HUES48 (cell line): Measurements from ENCODE around the gene SP5.
A peak's percentile ranks its signal among the peaks of the same experiment; 100 is the strongest.
"Not testable (repeated sequence)": the region's sequence is repeated elsewhere in the genome, so short reads cannot be mapped to it uniquely, and the experiment has no call there.

Experiments
- H3K27ac ChIP-seq: one replicate; pipeline ENCODE4 v1.7.0; 2013; ENCODE audit warnings: low read depth, low read length, inconsistent platforms
- H3K27me3 ChIP-seq: 2 replicates; pipeline ENCODE4 v1.6.1; 2013; ENCODE audit warnings: mild to moderate bottlenecking, low read length; ENCODE audit not compliant: control insufficient read depth, insufficient read depth
- H3K36me3 ChIP-seq: 2 replicates; pipeline ENCODE4 v1.6.1; 2013; ENCODE audit warnings: low read length; ENCODE audit not compliant: control insufficient read depth, insufficient read depth
- H3K4me1 ChIP-seq: 2 replicates; pipeline ENCODE4 v1.6.1; 2013; ENCODE audit warnings: mild to moderate bottlenecking, low read length; ENCODE audit not compliant: control insufficient read depth, insufficient read depth
- H3K4me3 ChIP-seq: 2 replicates; pipeline ENCODE4 v1.5.1; 2013; ENCODE audit warnings: mild to moderate bottlenecking, low read depth, low read length
- H3K9ac ChIP-seq: 2 replicates; pipeline ENCODE4 v1.6.1; 2013; ENCODE audit warnings: mild to moderate bottlenecking, low read depth, low read length, moderate library complexity
- H3K9me3 ChIP-seq: 2 replicates; pipeline ENCODE4 v1.6.1; 2013; ENCODE audit warnings: low read length; ENCODE audit not compliant: control insufficient read depth, insufficient read depth

The SP5 gene

DNA sequence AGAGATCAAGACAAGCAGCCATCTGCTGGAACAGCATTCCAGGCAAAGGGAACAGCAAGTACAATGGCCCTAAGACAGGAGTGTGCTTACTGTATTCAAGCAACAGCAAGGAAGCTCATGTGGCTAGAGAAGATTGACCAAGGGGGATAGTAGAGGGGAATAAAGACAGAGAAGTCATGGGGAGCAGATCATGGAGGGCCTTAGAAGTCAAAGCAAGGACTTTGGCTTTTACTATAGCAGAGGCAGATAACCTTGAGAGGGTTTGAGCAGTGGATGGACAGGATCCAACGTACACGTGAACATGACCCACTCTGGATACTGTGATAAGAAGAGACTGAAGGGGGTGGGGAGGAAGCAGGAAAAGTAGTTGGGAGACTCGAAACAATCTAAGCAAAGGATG lies 26.9 kb downstream of the SP5 start:
- no peak overlapping the region for H3K27ac ChIP-seq
- H3K36me3 ChIP-seq: no peaks in the 10 kb centered on the region
- H3K4me3 ChIP-seq: no peak overlapping the region
- H3K27me3 ChIP-seq: no peaks in the 10 kb centered on the region
- H3K9ac ChIP-seq: no peak overlapping the region
- no peaks in the 10 kb centered on the region for H3K9me3 ChIP-seq
- H3K4me1 ChIP-seq: no peaks in the 10 kb centered on the region

DNA sequence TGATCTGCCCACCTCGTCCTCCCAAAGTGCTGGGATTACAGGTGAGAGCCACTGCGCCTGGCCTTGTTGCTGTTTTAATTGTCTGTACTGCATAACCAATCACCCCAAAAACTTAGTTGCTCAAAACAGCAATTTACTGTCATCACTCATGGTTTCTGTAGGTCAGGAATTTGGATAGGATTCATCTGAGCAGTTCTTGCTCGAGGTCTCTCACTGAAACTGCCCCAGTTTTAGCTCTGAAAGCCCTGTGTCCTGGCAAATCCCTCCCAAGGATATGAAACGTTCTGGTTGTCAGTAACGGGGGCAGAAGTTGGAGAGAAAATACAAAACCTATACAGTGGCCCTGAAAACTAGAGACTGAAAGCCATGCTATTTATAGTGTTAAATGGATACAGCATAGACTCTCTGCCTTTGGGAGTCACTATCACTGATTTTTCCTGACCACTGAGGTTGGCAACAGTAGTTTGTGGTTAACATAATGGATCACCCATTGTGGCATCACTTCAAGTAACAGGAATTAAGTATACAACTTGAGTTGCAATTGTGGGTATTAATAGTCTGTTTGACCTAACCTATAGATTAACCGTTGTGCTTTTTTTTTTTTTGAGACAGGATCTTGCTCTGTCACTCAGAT lies 27.9 kb downstream of the SP5 start:
- H3K9ac ChIP-seq: no peak overlapping the region
- no peak overlapping the region for H3K27ac ChIP-seq
- H3K4me1 ChIP-seq: no peaks in the 10 kb centered on the region
- no peaks in the 10 kb centered on the region for H3K27me3 ChIP-seq
- H3K4me3 ChIP-seq: no peak overlapping the region
- no peaks in the 10 kb centered on the region for H3K9me3 ChIP-seq
- H3K36me3 ChIP-seq: no peaks in the 10 kb centered on the region

- no peaks in the 10 kb centered on the region for H3K27me3 ChIP-seq
- H3K4me3 ChIP-seq: no peak overlapping the region
- H3K9me3 ChIP-seq: no peaks in the 10 kb centered on the region
- no peak overlapping the region for H3K9ac ChIP-seq
- no peaks in the 10 kb centered on the region for H3K4me1 ChIP-seq
- no peaks in the 10 kb centered on the region for H3K36me3 ChIP-seq
- H3K27ac ChIP-seq: no peak overlapping the region
Observed at GRCh38 chr2:170743530-170744239, 28.5 kb downstream of the SP5 start.

DNA sequence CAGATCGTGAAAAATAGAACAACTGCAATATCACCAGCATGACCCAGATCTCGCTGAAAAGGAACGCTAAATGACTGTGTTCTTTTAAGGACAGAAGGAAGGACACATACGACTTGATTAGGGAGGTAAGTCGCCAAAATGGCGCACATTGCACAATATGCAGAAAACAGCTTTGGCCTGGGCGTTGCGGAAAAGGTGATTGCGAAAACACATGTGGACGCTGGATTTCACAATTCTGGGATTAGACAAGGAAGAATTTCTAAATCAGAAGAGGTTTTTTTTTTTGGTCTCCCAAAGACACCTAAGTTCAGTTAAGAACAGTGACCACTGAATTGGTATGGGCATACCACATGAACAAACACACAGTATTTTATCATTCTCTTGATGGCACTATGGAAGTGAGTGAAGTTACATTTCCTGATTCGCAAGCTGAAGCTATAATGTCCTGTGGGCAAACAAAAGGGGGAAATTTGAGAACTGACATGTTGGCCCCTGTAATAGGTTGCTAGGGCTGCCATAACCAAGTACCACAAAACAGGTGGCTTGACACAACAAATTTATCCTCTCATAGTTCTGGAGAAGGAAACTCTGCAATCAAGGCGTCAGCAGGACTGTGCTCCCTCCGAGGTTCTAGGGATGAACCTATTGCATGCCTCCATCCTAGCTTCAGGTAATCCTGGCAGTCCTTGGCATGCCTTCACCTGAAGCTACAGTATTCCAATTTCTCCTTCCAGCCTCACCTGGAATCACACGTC lies 29.3 kb downstream of the SP5 start:
- no peak overlapping the region for H3K4me3 ChIP-seq
- H3K4me1 ChIP-seq: no peaks in the 10 kb centered on the region
- no peaks in the 10 kb centered on the region for H3K9me3 ChIP-seq
- no peaks in the 10 kb centered on the region for H3K36me3 ChIP-seq
- H3K27me3 ChIP-seq: no peaks in the 10 kb centered on the region
- H3K27ac ChIP-seq: no peak overlapping the region
- no peak overlapping the region for H3K9ac ChIP-seq

DNA sequence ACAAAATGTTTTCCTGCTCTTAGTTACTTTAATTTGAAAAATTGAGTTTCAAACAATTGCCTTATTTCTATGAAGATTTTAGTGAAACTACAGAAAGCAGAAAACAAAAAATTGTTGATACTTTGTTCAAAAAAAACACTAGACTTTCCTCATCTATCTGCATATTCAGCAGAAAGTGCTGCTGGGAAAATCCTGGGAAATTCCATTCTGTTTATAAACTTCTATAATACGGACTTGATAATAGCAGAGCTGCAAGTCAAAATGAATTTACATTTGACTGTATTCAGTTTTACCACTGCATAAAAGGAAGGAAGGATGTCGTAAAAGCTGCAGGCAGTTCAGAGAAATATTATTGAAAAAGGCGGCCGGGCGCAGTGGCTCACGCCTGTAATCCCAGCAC lies 30.2 kb downstream of the SP5 start:
- no peak overlapping the region for H3K4me3 ChIP-seq
- no peak overlapping the region for H3K27ac ChIP-seq
- no peaks in the 10 kb centered on the region for H3K27me3 ChIP-seq
- no peaks in the 10 kb centered on the region for H3K36me3 ChIP-seq
- no peaks in the 10 kb centered on the region for H3K4me1 ChIP-seq
- no peak overlapping the region for H3K9ac ChIP-seq
- H3K9me3 ChIP-seq: no peaks in the 10 kb centered on the region

GRCh38 chr2:170747921-170748320 lies 32.8 kb downstream of the SP5 start:
- Histone ChIP-seq H3K4me1 (no peaks in the 10 kb centered on the region), H3K4me3 (no peak overlapping the region), H3K9ac (no peak overlapping the region), H3K27me3 (no peaks in the 10 kb centered on the region), H3K9me3 (no peaks in the 10 kb centered on the region), H3K27ac (no peak overlapping the region), H3K36me3 (no peaks in the 10 kb centered on the region)

- not testable (repeated sequence) for H3K27ac ChIP-seq, H3K9me3 ChIP-seq, H3K9ac ChIP-seq, H3K4me3 ChIP-seq, H3K27me3 ChIP-seq, H3K36me3 ChIP-seq, H3K4me1 ChIP-seq
Observed at GRCh38 chr2:170751555-170751954, 36.4 kb downstream of the SP5 start.

GRCh38 chr2:170761572-170761971 lies 46.4 kb downstream of the SP5 start:
- no peak overlapping the region for H3K4me3 ChIP-seq
- H3K9ac ChIP-seq: no peak overlapping the region
- no peaks in the 10 kb centered on the region for H3K9me3 ChIP-seq
- H3K4me1 ChIP-seq: peaks cover 16% of the 10 kb centered on the region
- H3K36me3 ChIP-seq: no peaks in the 10 kb centered on the region
- no peak overlapping the region for H3K27ac ChIP-seq
- H3K27me3 ChIP-seq: no peaks in the 10 kb centered on the region

DNA sequence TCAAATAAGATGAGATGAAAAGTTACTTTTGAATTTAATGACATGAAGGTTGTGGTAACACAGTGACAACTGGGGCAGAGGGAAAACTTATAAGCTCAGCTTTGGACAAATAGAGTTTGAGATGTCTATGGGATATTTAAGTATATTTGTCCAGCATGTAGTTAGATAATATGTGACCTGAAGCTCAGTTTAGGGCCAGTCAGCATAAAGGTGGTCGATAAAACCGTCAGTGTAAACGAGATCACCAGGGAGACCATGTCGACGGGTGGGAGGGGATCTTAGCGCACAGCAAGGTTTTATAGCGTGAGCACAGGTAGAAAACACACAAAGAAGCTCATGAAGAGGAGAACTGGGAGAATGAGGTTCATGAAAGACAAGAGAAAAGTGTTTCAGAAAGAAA lies 47.6 kb downstream of the SP5 start:
- Histone ChIP-seq H3K9ac (no peak overlapping the region), H3K4me1 (peaks cover 19% of the 10 kb centered on the region), H3K27ac (no peak overlapping the region), H3K36me3 (no peaks in the 10 kb centered on the region), H3K9me3 (no peaks in the 10 kb centered on the region), H3K27me3 (no peaks in the 10 kb centered on the region), H3K4me3 (no peak overlapping the region)

DNA sequence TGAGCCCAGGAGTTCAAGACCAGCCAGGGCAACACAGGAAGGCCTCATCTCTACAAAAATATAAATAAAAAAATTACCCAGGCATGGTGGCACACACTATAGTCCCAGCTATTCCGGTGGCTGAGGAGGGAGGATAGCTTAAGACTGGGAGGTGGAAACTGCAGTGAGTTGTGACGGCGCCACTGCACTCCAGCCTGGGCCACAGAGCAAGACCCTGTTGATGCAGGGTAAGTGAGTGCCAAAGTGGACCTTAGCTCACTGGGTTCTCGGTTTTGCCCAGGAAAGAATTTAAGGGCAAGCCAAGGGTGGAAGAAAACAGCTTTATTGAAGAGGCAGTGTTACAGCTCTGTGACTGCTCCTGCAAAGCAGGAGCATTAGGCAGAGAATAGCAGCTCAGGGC lies 48.1 kb downstream of the SP5 start:
- Histone ChIP-seq H3K4me1 (peaks cover 19% of the 10 kb centered on the region), H3K27me3 (no peaks in the 10 kb centered on the region), H3K9me3 (no peaks in the 10 kb centered on the region), H3K9ac (no peak overlapping the region), H3K27ac (no peak overlapping the region), H3K36me3 (no peaks in the 10 kb centered on the region), H3K4me3 (no peak overlapping the region)

DNA sequence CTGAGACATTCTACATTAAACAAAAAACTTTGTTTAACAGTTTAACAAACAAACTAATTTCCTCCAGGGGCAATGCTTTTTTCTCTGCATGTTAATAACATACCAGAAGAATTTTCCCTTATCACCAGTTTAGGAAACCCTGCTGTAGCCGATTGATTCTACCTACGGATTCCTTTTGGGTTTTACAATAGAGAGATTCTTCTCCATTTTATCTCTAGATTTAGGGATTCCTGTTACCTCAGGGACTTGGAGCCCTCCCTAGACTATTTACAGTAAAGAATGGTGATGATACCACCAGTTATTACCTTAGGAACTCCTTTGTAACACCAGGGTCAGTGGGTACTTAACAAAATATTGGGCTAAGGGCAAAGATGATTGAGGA lies 49.7 kb downstream of the SP5 start:
- Histone ChIP-seq H3K4me1 (peaks cover 20% of the 10 kb centered on the region), H3K9me3 (no peaks in the 10 kb centered on the region), H3K4me3 (0 out of 2 replicates have a peak overlapping the region, but pooled peaks have one; percentile 5), H3K27ac (peak overlapping the region; percentile 96), H3K36me3 (no peaks in the 10 kb centered on the region), H3K27me3 (no peaks in the 10 kb centered on the region), H3K9ac (no peak overlapping the region; the same call in 1 of the 2 replicates)
